HepG2 (cell line): Measurements from ENCODE around the gene KIAA0930. TPM values are rescaled to one million over a fixed set of nuclear protein-coding genes. Genes with fewer than 3 reads are reported as not detected.

Source experiments
- CHD4 ChIP-seq: fragments of 200-600 bp; sonication (generic); IDR thresholded peaks from 2 replicates; pipeline ENCODE4 v1.7.0; 2017; ENCODE audit warnings: mild to moderate bottlenecking, low read length, borderline replicate concordance
- NFYC ChIP-seq: IDR thresholded peaks from 2 replicates; pipeline ENCODE4 v1.6.1; 2016; ENCODE audit warnings: missing genetic modification reagents, missing compliant biosample characterization
- PAWR ChIP-seq: sonication (generic); formaldehyde crosslinking; IDR thresholded peaks from 2 replicates; pipeline ENCODE4 v1.4.0; 2020; ENCODE audit warnings: missing genetic modification reagents, mild to moderate bottlenecking, borderline replicate concordance
- TBX3 ChIP-seq: fragments of 450-650 bp; IDR thresholded peaks from 2 replicates; pipeline ENCODE4 v1.6.1; 2017; ENCODE audit warnings: antibody characterized with exemption, mild to moderate bottlenecking, inconsistent platforms, borderline replicate concordance
- ZKSCAN5 ChIP-seq: sonication (generic); formaldehyde crosslinking; IDR thresholded peaks from 2 replicates; pipeline ENCODE4 v1.5.1; 2020; ENCODE audit warnings: mild to moderate bottlenecking, missing genetic modification reagents
- ZNF251 ChIP-seq: sonication (generic); formaldehyde crosslinking; IDR thresholded peaks from 2 replicates; pipeline ENCODE4 v1.9.0; 2021; ENCODE audit warnings: mild to moderate bottlenecking, missing genetic modification reagents
- polyA plus RNA-seq, 8 experiments: library from polyadenylated mRNA; depleted of rRNA in 3 of 8; stranded (reverse) in 7 of 8; unstranded in 1 of 8; fragments of >200 nt; fragmentation: Illumina TruSeq in 4 of 8; extraction: Trizol in 4 of 8; gene quantifications; 2 replicates each; pipeline versions ENCODE4 v1.2.1 to v1.2.3, GENCODE V29; 2011 to 2016; ENCODE audit warnings: low read depth in 4 of 8, missing spikeins in 1 of 8, mixed read lengths in 1 of 8; ENCODE audit not compliant: insufficient read depth in 1 of 8
- total RNA-seq, 5 experiments: library from RNA; depleted of rRNA; stranded (reverse); fragments of >200 nt; fragmentation: Illumina TruSeq; extraction: Trizol; gene quantifications; 2 replicates each; pipeline ENCODE4 v1.2.3, GENCODE V29; 2016; ENCODE audit warnings: low read depth in 1 of 5
- TF ChIP-seq, protein P1 (sequence below): IDR thresholded peaks from 2 replicates; pipeline ENCODE4 v1.6.1; 2016; ENCODE audit warnings: low read depth, missing genetic modification reagents, missing compliant biosample characterization
- TF ChIP-seq, protein P2 (sequence below): sonication (generic); formaldehyde crosslinking; IDR thresholded peaks from 2 replicates; pipeline ENCODE4 v1.5.0; 2020; ENCODE audit warnings: missing genetic modification reagents
- TF ChIP-seq, protein P3 (sequence below): sonication (generic); formaldehyde crosslinking; IDR thresholded peaks from 2 replicates; pipeline ENCODE4 v1.4.0; 2020; ENCODE audit warnings: mild to moderate bottlenecking, missing genetic modification reagents
- TF ChIP-seq, protein P4 (sequence below): sonication (generic); formaldehyde crosslinking; IDR thresholded peaks from 2 replicates; pipeline ENCODE4 v1.9.0; 2021; ENCODE audit warnings: missing genetic modification reagents, borderline replicate concordance
- TF ChIP-seq, protein P5 (sequence below): sonication (generic); formaldehyde crosslinking; IDR thresholded peaks from 2 replicates; pipeline ENCODE4 v1.5.0; 2020; ENCODE audit warnings: mild to moderate bottlenecking, missing genetic modification reagents

KIAA0930 gene
- total and polyA plus RNA-seq, 2 of the 13 experiments (the other 11 are each of a cell fraction or from before 2014, with no cell fraction given): 27.0 to 38.2 TPM

DNA sequence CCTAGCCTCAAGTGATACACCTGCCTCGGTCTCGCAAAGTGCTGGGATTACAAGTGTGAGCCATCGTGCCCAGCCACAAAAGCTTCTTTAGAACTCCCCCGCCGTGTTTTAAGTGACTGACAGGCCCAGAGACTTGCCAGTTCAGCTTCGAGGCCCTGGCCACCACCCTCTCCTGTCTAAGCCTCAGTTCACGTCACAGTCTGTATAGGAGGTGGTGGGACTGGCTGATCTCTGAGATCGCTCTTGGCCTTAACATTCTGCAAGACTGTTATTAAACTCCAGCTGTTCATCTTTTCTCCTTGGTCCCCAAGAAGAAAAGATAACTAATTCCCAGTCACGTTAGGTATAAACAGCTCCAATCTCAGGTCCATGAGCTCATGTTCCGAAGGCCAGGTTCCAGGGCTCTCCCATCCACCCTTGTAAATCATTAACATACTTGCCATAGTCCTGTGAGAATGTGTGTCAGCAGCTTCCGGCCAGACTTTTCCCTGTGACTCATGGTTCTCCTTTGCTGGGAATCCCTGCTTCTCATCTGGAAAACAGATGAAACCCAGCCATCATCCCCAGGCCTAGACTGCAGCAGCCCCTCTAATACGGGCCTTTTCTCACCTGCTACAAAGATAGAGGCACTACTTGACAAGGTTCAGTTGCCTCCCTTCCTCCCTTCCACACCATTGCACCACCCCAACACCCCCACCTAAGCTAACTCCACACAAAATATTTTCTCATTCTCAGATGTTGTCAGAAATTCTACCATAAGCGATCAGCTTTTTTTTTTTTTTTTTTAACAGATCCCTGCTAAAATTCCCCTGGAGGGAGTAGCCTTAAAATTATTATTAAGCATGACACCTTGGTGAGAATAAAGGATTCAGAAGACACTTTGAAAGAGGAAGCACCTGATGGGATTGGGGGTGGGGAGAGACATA, 5.6 kb upstream of the KIAA0930 start (continued):
- TF ChIP-seq, protein P1, sequence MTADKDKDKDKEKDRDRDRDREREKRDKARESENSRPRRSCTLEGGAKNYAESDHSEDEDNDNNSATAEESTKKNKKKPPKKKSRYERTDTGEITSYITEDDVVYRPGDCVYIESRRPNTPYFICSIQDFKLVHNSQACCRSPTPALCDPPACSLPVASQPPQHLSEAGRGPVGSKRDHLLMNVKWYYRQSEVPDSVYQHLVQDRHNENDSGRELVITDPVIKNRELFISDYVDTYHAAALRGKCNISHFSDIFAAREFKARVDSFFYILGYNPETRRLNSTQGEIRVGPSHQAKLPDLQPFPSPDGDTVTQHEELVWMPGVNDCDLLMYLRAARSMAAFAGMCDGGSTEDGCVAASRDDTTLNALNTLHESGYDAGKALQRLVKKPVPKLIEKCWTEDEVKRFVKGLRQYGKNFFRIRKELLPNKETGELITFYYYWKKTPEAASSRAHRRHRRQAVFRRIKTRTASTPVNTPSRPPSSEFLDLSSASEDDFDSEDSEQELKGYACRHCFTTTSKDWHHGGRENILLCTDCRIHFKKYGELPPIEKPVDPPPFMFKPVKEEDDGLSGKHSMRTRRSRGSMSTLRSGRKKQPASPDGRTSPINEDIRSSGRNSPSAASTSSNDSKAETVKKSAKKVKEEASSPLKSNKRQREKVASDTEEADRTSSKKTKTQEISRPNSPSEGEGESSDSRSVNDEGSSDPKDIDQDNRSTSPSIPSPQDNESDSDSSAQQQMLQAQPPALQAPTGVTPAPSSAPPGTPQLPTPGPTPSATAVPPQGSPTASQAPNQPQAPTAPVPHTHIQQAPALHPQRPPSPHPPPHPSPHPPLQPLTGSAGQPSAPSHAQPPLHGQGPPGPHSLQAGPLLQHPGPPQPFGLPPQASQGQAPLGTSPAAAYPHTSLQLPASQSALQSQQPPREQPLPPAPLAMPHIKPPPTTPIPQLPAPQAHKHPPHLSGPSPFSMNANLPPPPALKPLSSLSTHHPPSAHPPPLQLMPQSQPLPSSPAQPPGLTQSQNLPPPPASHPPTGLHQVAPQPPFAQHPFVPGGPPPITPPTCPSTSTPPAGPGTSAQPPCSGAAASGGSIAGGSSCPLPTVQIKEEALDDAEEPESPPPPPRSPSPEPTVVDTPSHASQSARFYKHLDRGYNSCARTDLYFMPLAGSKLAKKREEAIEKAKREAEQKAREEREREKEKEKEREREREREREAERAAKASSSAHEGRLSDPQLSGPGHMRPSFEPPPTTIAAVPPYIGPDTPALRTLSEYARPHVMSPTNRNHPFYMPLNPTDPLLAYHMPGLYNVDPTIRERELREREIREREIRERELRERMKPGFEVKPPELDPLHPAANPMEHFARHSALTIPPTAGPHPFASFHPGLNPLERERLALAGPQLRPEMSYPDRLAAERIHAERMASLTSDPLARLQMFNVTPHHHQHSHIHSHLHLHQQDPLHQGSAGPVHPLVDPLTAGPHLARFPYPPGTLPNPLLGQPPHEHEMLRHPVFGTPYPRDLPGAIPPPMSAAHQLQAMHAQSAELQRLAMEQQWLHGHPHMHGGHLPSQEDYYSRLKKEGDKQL (CRISPR knock-in tag): no peak
- TF ChIP-seq, protein P2, sequence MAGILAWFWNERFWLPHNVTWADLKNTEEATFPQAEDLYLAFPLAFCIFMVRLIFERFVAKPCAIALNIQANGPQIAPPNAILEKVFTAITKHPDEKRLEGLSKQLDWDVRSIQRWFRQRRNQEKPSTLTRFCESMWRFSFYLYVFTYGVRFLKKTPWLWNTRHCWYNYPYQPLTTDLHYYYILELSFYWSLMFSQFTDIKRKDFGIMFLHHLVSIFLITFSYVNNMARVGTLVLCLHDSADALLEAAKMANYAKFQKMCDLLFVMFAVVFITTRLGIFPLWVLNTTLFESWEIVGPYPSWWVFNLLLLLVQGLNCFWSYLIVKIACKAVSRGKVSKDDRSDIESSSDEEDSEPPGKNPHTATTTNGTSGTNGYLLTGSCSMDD: no peak
- no peak for TF ChIP-seq PAWR (CRISPR knock-in tag)
- peak; percentile 80; the same call in 1 of the 2 replicates for TF ChIP-seq CHD4
- no peak for TF ChIP-seq NFYC (CRISPR knock-in tag)
- TF ChIP-seq ZKSCAN5 (CRISPR knock-in tag): no peak
- TF ChIP-seq, protein P3, sequence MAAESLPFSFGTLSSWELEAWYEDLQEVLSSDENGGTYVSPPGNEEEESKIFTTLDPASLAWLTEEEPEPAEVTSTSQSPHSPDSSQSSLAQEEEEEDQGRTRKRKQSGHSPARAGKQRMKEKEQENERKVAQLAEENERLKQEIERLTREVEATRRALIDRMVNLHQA (CRISPR knock-in tag): no peak
- no peak for TF ChIP-seq TBX3
- no peak for TF ChIP-seq ZNF251
- TF ChIP-seq, protein P4, sequence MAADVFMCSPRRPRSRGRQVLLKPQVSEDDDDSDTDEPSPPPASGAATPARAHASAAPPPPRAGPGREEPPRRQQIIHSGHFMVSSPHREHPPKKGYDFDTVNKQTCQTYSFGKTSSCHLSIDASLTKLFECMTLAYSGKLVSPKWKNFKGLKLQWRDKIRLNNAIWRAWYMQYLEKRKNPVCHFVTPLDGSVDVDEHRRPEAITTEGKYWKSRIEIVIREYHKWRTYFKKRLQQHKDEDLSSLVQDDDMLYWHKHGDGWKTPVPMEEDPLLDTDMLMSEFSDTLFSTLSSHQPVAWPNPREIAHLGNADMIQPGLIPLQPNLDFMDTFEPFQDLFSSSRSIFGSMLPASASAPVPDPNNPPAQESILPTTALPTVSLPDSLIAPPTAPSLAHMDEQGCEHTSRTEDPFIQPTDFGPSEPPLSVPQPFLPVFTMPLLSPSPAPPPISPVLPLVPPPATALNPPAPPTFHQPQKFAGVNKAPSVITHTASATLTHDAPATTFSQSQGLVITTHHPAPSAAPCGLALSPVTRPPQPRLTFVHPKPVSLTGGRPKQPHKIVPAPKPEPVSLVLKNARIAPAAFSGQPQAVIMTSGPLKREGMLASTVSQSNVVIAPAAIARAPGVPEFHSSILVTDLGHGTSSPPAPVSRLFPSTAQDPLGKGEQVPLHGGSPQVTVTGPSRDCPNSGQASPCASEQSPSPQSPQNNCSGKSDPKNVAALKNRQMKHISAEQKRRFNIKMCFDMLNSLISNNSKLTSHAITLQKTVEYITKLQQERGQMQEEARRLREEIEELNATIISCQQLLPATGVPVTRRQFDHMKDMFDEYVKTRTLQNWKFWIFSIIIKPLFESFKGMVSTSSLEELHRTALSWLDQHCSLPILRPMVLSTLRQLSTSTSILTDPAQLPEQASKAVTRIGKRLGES (CRISPR knock-in tag): no peak
- TF ChIP-seq, protein P5, sequence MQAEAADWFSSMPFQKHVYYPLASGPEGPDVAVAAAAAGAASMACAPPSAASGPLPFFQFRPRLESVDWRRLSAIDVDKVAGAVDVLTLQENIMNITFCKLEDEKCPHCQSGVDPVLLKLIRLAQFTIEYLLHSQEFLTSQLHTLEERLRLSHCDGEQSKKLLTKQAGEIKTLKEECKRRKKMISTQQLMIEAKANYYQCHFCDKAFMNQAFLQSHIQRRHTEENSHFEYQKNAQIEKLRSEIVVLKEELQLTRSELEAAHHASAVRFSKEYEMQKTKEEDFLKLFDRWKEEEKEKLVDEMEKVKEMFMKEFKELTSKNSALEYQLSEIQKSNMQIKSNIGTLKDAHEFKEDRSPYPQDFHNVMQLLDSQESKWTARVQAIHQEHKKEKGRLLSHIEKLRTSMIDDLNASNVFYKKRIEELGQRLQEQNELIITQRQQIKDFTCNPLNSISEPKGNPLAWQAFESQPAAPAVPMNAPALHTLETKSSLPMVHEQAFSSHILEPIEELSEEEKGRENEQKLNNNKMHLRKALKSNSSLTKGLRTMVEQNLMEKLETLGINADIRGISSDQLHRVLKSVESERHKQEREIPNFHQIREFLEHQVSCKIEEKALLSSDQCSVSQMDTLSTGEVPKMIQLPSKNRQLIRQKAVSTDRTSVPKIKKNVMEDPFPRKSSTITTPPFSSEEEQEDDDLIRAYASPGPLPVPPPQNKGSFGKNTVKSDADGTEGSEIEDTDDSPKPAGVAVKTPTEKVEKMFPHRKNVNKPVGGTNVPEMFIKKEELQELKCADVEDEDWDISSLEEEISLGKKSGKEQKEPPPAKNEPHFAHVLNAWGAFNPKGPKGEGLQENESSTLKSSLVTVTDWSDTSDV (CRISPR knock-in tag): no peak
